ENCODE data around the gene CS. TPM values are rescaled to one million over a fixed set of nuclear protein-coding genes. Genes with fewer than 3 reads are reported as not detected.

The CS gene
- total RNA-seq, 1 donor from 2014 or later: 91.1 TPM

GRCh38 chr12:56257071-56257470, 43.1 kb downstream of the CS start:
- H3K4me3 Mint-ChIP-seq: peak overlapping the region; percentile 98
- H3K4me2 ChIP-seq: peak overlapping the region; percentile 100
- H3K27me3 Mint-ChIP-seq (ENCODE audit: insufficient read depth, low read depth): peaks cover 5% of the 10 kb centered on the region
- peaks cover 17% of the 10 kb centered on the region for H3K4me1 ChIP-seq
- no peaks in the 10 kb centered on the region for H3K27me3 ChIP-seq
- no peak overlapping the region for H3K27ac ChIP-seq
- TF ChIP-seq EZH2phosphoT487 (IDR thresholded peaks at IDR 0.05) (no peak), EZH2 (IDR thresholded peaks at IDR 0.05) (no peak)
- TF ChIP-seq, protein P1, sequence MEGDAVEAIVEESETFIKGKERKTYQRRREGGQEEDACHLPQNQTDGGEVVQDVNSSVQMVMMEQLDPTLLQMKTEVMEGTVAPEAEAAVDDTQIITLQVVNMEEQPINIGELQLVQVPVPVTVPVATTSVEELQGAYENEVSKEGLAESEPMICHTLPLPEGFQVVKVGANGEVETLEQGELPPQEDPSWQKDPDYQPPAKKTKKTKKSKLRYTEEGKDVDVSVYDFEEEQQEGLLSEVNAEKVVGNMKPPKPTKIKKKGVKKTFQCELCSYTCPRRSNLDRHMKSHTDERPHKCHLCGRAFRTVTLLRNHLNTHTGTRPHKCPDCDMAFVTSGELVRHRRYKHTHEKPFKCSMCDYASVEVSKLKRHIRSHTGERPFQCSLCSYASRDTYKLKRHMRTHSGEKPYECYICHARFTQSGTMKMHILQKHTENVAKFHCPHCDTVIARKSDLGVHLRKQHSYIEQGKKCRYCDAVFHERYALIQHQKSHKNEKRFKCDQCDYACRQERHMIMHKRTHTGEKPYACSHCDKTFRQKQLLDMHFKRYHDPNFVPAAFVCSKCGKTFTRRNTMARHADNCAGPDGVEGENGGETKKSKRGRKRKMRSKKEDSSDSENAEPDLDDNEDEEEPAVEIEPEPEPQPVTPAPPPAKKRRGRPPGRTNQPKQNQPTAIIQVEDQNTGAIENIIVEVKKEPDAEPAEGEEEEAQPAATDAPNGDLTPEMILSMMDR (IDR thresholded peaks at IDR 0.05): no peak
- H2AFZ ChIP-seq (replicated peaks): no peak overlapping the region
- H3K36me3 ChIP-seq: no peaks in the 10 kb centered on the region
- H3K9me3 Mint-ChIP-seq: no peaks in the 10 kb centered on the region
- H3K9me3 ChIP-seq (ENCODE audit: low read depth): no peaks in the 10 kb centered on the region
- H3K79me2 ChIP-seq (ENCODE audit: low read depth): peaks cover 30% of the 10 kb centered on the region
- peak overlapping the region; percentile 100 for H3K4me3 ChIP-seq
- no peak overlapping the region for H3K27ac Mint-ChIP-seq
- no peak for DNase-seq (ENCODE audit: low spot score)
- peak overlapping the region; percentile 95 for H3K9ac ChIP-seq
- peaks cover 24% of the 10 kb centered on the region for H3K36me3 Mint-ChIP-seq
- peaks cover 18% of the 10 kb centered on the region for H3K4me1 Mint-ChIP-seq
- H3F3A ChIP-seq (ENCODE audit: low read depth): peaks cover 22% of the 10 kb centered on the region
- H4K20me1 ChIP-seq (ENCODE audit: low read depth): peaks cover 25% of the 10 kb centered on the region

GRCh38 chr12:56256326-56256960, 43.7 kb downstream of the CS start:
- H3K9ac ChIP-seq: no peak overlapping the region
- peaks cover 17% of the 10 kb centered on the region for H3K4me1 ChIP-seq
- DNase-seq (ENCODE audit: low spot score): peak; percentile 27
- no peak overlapping the region for H3K27ac ChIP-seq
- no peaks in the 10 kb centered on the region for H3K9me3 ChIP-seq (ENCODE audit: low read depth)
- H3K36me3 ChIP-seq: no peaks in the 10 kb centered on the region
- peaks cover 19% of the 10 kb centered on the region for H3F3A ChIP-seq (ENCODE audit: low read depth)
- H3K27me3 ChIP-seq: no peaks in the 10 kb centered on the region
- Mint-ChIP-seq H3K9me3 (no peaks in the 10 kb centered on the region), H3K27ac (no peak overlapping the region), H3K27me3 (ENCODE audit: insufficient read depth, low read depth) (peaks cover 5% of the 10 kb centered on the region), H3K36me3 (peaks cover 29% of the 10 kb centered on the region), H3K4me1 (peaks cover 18% of the 10 kb centered on the region), H3K4me3 (peak overlapping the region; percentile 98)
- peaks cover 25% of the 10 kb centered on the region for H4K20me1 ChIP-seq (ENCODE audit: low read depth)
- peak overlapping the region; percentile 100 for H3K4me3 ChIP-seq
- peak overlapping the region; percentile 100 for H3K4me2 ChIP-seq
- peaks cover 30% of the 10 kb centered on the region for H3K79me2 ChIP-seq (ENCODE audit: low read depth)
- TF ChIP-seq, protein P1 (IDR thresholded peaks at IDR 0.05): peak; percentile 24
- no peak for TF ChIP-seq EZH2phosphoT487 (IDR thresholded peaks at IDR 0.05)
- no peak overlapping the region for H2AFZ ChIP-seq (replicated peaks)

GRCh38 chr12:56255671-56256070, 44.5 kb downstream of the CS start:
- Histone ChIP-seq H2AFZ (replicated peaks) (no peak overlapping the region), H3K4me2 (no peak overlapping the region), H3K27ac (no peak overlapping the region), H3K27me3 (no peaks in the 10 kb centered on the region), H4K20me1 (ENCODE audit: low read depth) (peaks cover 25% of the 10 kb centered on the region), H3K79me2 (ENCODE audit: low read depth) (peaks cover 30% of the 10 kb centered on the region), H3K9me3 (ENCODE audit: low read depth) (no peaks in the 10 kb centered on the region), H3K36me3 (no peaks in the 10 kb centered on the region), H3K9ac (no peak overlapping the region), H3K4me3 (no peak overlapping the region), H3F3A (ENCODE audit: low read depth) (peaks cover 16% of the 10 kb centered on the region), H3K4me1 (peaks cover 17% of the 10 kb centered on the region)
- DNase-seq (ENCODE audit: low spot score): no peak
- no peak overlapping the region for H3K4me3 Mint-ChIP-seq
- H3K27ac Mint-ChIP-seq: no peak overlapping the region
- TF ChIP-seq EZH2phosphoT487 (IDR thresholded peaks at IDR 0.05) (no peak), EZH2 (IDR thresholded peaks at IDR 0.05) (no peak)
- TF ChIP-seq, protein P1 (IDR thresholded peaks at IDR 0.05): no peak
- H3K27me3 Mint-ChIP-seq (ENCODE audit: insufficient read depth, low read depth): peaks cover 5% of the 10 kb centered on the region
- H3K36me3 Mint-ChIP-seq: peaks cover 29% of the 10 kb centered on the region
- H3K9me3 Mint-ChIP-seq: no peaks in the 10 kb centered on the region
- peaks cover 18% of the 10 kb centered on the region for H3K4me1 Mint-ChIP-seq

Measured in neural progenitor cell (in vitro differentiated cells).